ENCODE results near the gene GPLD1. TPM values are rescaled to one million over a fixed set of nuclear protein-coding genes. Genes with fewer than 3 reads are reported as not detected.

GPLD1 gene
- total and polyA plus RNA-seq, 9 of the 15 experiments (the other 6 are each of a cell fraction or from before 2014, with no cell fraction given), result 0.11 to 1.3 (median 0.82) TPM

DNA sequence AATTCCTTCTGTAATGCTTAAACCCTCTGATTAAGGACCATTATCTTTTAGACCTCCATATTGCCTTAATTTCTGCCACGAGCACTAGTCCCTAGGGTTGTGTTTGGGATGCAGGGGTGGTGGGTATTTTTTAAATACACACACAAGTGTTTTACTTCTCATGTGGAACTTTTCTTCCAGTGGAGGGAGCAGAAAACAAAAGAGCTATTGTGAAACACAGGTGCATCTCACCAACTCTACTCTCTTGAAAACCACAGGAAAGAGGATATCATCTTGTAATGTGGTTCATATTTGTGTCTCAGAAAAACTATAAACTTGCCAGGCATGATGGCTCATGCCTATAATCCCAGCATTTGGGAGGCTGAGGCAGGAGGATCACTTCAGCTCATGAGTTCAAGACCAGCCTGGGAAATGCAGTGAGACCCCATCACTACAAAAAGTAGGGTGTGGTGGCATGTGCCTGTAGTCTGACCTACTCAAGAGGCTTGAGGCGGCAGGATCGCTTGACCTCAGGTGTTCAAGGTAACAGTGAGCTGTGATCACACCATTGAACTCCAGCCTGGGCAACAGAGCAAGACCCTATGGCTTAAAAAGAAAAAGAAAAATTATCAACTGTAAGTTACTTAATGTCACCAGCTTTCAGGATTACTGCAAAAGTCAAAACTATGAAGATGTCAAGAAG is 49.4 kb downstream of the GPLD1 start:
- CTCF ChIA-PET (ENCODE audit: low intra/inter-chr PET ratio), result no interaction called here
- H3K79me2 ChIP-seq (ENCODE audit: control insufficient read depth, insufficient read depth, low read length), result no peaks in the 10 kb centered on the region
- H3K9ac ChIP-seq (ENCODE audit: insufficient read depth in 1 of 2, low read depth in 2 of 2, low read length in 2 of 2), result no peak overlapping the region
- ATAC-seq, result no peak
- TF ChIP-seq, protein P1, sequence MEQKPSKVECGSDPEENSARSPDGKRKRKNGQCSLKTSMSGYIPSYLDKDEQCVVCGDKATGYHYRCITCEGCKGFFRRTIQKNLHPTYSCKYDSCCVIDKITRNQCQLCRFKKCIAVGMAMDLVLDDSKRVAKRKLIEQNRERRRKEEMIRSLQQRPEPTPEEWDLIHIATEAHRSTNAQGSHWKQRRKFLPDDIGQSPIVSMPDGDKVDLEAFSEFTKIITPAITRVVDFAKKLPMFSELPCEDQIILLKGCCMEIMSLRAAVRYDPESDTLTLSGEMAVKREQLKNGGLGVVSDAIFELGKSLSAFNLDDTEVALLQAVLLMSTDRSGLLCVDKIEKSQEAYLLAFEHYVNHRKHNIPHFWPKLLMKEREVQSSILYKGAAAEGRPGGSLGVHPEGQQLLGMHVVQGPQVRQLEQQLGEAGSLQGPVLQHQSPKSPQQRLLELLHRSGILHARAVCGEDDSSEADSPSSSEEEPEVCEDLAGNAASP (IDR thresholded peaks at IDR 0.05), result no peak
- no peak for TF ChIP-seq ZNF133 (CRISPR knock-in tag; IDR thresholded peaks at IDR 0.05)
- no peak for TF ChIP-seq HNRNPL (IDR thresholded peaks at IDR 0.05; ENCODE audit: low read depth, low read length)
- no peak for TF ChIP-seq ZNF347 (CRISPR knock-in tag; IDR thresholded peaks at IDR 0.05; ENCODE audit: low read depth)
- TF ChIP-seq HIVEP1 (CRISPR knock-in tag; IDR thresholded peaks at IDR 0.05), result no peak
- TF ChIP-seq HNRNPUL1 (IDR thresholded peaks at IDR 0.05; ENCODE audit: low read length), result no peak
- peak; percentile 30 for TF ChIP-seq ZNF121 (CRISPR knock-in tag; conservative IDR thresholded peaks at IDR 0.05)
- in situ Hi-C loops (cut with MboI), result no loop called here
- H3K4me1 ChIP-seq (replicated peaks in 1 of 2; ENCODE audit: control insufficient read depth in 2 of 2, insufficient read depth in 2 of 2, low read length in 2 of 2), result no peaks in the 10 kb centered on the region
- intact Hi-C loops (cut with micrococcal nuclease), result no loop called here
- H3K4me2 ChIP-seq (ENCODE audit: insufficient read depth, low read length), result no peak overlapping the region
- H3K9me1 ChIP-seq (ENCODE audit: control insufficient read depth, insufficient read depth, low read length), result no peaks in the 10 kb centered on the region
- no peak for DNase-seq (ENCODE audit: extremely low read depth in 1 of 4, low spot score in 3 of 4)
- WGBS (ENCODE audit: insufficient coverage, low coverage, missing lambda C conversion rate), result 8% methylated on average over 3 of the region's 3 CpGs
- no peak overlapping the region for H2AFZ ChIP-seq (ENCODE audit: low read depth, low read length)
- POLR2A ChIA-PET, result no interaction called here
- FAIRE-seq, result no peak
- H3K36me3 ChIP-seq (ENCODE audit: control insufficient read depth, insufficient read depth, low read length), result no peaks in the 10 kb centered on the region
- H3K27me3 ChIP-seq (ENCODE audit: control insufficient read depth in 2 of 2, insufficient read depth in 2 of 2, low read length in 2 of 2), result peaks cover 0 to 4% of the 10 kb centered on the region in 2 experiments; a peak in 1 of 5 replicates
- H4K20me1 ChIP-seq (replicated peaks; ENCODE audit: control insufficient read depth, insufficient read depth, low read length), result no peaks in the 10 kb centered on the region
- BruUV-seq (replicated peaks), result no TSS peak
- no peak overlapping the region for H3K4me3 ChIP-seq
- no peak overlapping the region for H3K27ac ChIP-seq (ENCODE audit: extremely low read depth, low read depth, low read length)
- H3K9me3 ChIP-seq (replicated peaks; ENCODE audit: control insufficient read depth, insufficient read depth, low read depth, low read length), result no peaks in the 10 kb centered on the region
